Lung (tissue), 12 donors: ENCODE results near the gene CTCF. TPM values are rescaled to one million over a fixed set of nuclear protein-coding genes. Genes with fewer than 3 reads are reported as not detected.

ENCODE experiments used
- ATAC-seq: fragments of 200-7000 bp; cut with Tn5 transposase; one replicate; pipeline ENCODE4 v1.9.1; 2020; ENCODE audit warnings: moderate number of reproducible peaks; ENCODE audit not compliant: insufficient read depth, low FRiP score
- DNase-seq, 3 donors: peaks; one replicate each; pipeline ENCODE4 v3.0.0-alpha.2; 2013 to 2017
- H3K27ac ChIP-seq, 2 donors: one replicate each; pipeline ENCODE4 v1.5.1; 2013; ENCODE audit warnings: mild to moderate bottlenecking in 2 of 2, moderate library complexity in 2 of 2, control low read depth in 1 of 2, inconsistent platforms in 1 of 2, low read depth in 1 of 2, low read length in 1 of 2
- H3K27me3 ChIP-seq, 3 donors: one replicate each; pipeline ENCODE4 v1.5.1; 2013; ENCODE audit warnings: low read length in 2 of 3; ENCODE audit not compliant: control insufficient read depth in 3 of 3, insufficient read depth in 3 of 3
- H3K36me3 ChIP-seq, 4 donors: one replicate each; pipeline ENCODE4 v1.5.1; 2013; ENCODE audit warnings: low read length in 4 of 4, mild to moderate bottlenecking in 1 of 4, moderate library complexity in 1 of 4; ENCODE audit not compliant: control insufficient read depth in 4 of 4, insufficient read depth in 4 of 4
- H3K4me1 ChIP-seq, 5 donors: one replicate each; pipeline ENCODE4 v1.5.1; 2013; ENCODE audit warnings: low read length in 5 of 5, mild to moderate bottlenecking in 2 of 5, moderate library complexity in 1 of 5; ENCODE audit not compliant: control insufficient read depth in 5 of 5, insufficient read depth in 5 of 5
- H3K4me3 ChIP-seq: one replicate; pipeline ENCODE4 v1.5.1; 2013; ENCODE audit warnings: mild to moderate bottlenecking, control low read depth, moderate library complexity
- H3K9ac ChIP-seq, 2 donors: one replicate each; pipeline ENCODE4 v1.5.1; 2013; ENCODE audit warnings: low read length in 2 of 2, control low read depth in 1 of 2; ENCODE audit not compliant: insufficient read depth in 1 of 2
- H3K9me3 ChIP-seq, 4 donors: one replicate each; pipeline ENCODE4 v1.5.1; 2013; ENCODE audit warnings: low read length in 3 of 4, mild to moderate bottlenecking in 1 of 4, moderate library complexity in 1 of 4; ENCODE audit not compliant: control insufficient read depth in 4 of 4, insufficient read depth in 3 of 4
- WGBS, 2 donors: extraction: QIAGEN DNeasy Blood & Tissue Kit; methylation state at CpG; one replicate each; pipeline ENCODE4 v1.1.7; 2013; 5-methylcytosine and 5-hydroxymethylcytosine counted together
- polyA plus RNA-seq, 2 donors: library from polyadenylated mRNA; stranded (reverse); fragments of 200-250 nt; gene quantifications; one replicate each; pipeline ENCODE4 v1.2.1, GENCODE V29; 2013
- total RNA-seq, 2 donors: library from RNA; depleted of rRNA in 1 of 2; stranded (reverse); fragments of >200 nt in 1 of 2; gene quantifications; one replicate each; pipeline ENCODE4 v1.2.1, GENCODE V29; 2014 to 2021
- TF ChIP-seq, protein P1 (sequence below): IDR thresholded peaks from 2 replicates; pipeline ENCODE4 v1.5.1; 2012; ENCODE audit warnings: mild to moderate bottlenecking; ENCODE audit errors: control extremely low read depth, extremely low read depth
- donor health status: control.
- donor health status: control.
- donor health status: Bipolar disorder and iron deficiency.
- donor health status: healthy.
- donor health status: DM: yes; HTN: yes; CAD: no.

CTCF gene
- total and polyA plus RNA-seq, 4 donors: 16.7 to 54.2 (median 23.3) TPM

- no peaks in the 10 kb centered on the region for H3K9me3 ChIP-seq
- no peak overlapping the region for H3K9ac ChIP-seq
- H3K4me3 ChIP-seq: no peak overlapping the region
- TF ChIP-seq, protein P1, sequence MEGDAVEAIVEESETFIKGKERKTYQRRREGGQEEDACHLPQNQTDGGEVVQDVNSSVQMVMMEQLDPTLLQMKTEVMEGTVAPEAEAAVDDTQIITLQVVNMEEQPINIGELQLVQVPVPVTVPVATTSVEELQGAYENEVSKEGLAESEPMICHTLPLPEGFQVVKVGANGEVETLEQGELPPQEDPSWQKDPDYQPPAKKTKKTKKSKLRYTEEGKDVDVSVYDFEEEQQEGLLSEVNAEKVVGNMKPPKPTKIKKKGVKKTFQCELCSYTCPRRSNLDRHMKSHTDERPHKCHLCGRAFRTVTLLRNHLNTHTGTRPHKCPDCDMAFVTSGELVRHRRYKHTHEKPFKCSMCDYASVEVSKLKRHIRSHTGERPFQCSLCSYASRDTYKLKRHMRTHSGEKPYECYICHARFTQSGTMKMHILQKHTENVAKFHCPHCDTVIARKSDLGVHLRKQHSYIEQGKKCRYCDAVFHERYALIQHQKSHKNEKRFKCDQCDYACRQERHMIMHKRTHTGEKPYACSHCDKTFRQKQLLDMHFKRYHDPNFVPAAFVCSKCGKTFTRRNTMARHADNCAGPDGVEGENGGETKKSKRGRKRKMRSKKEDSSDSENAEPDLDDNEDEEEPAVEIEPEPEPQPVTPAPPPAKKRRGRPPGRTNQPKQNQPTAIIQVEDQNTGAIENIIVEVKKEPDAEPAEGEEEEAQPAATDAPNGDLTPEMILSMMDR: no peak
- H3K4me1 ChIP-seq: peaks cover 0 to 22% (median 8%) of the 10 kb centered on the region in 5 donors
- H3K36me3 ChIP-seq: peaks cover 0 to 7% (median 2%) of the 10 kb centered on the region in 4 donors
- H3K27me3 ChIP-seq: no peaks in the 10 kb centered on the region
- DNase-seq (no peak), ATAC-seq (no peak)
- 37 to 49% methylated on average over 10 of the region's 10 CpGs for WGBS, 2 donors
- H3K27ac ChIP-seq: peak overlapping the region in 1 of 2 donors; percentile 89
Observed at GRCh38 chr16:67667453-67667816, 105.1 kb downstream of the CTCF start.

- peaks cover 0 to 5% (median 2%) of the 10 kb centered on the region in 4 donors for H3K36me3 ChIP-seq
- H3K9ac ChIP-seq: no peak overlapping the region
- H3K4me1 ChIP-seq: peaks cover 0 to 25% (median 9%) of the 10 kb centered on the region in 5 donors
- TF ChIP-seq, protein P1: peak; percentile 75
- H3K27me3 ChIP-seq: no peaks in the 10 kb centered on the region
- DNase-seq (peak; percentile 92 to 95 (median 94)), ATAC-seq (peak; percentile 81)
- WGBS, 2 donors: 20 to 22% methylated on average over 17 to 18 of the region's 18 CpGs
- H3K4me3 ChIP-seq: no peak overlapping the region
- no peaks in the 10 kb centered on the region for H3K9me3 ChIP-seq
- H3K27ac ChIP-seq: peak overlapping the region in 1 of 2 donors; percentile 89
Observed at GRCh38 chr16:67667817-67668494, 105.6 kb downstream of the CTCF start.

DNA sequence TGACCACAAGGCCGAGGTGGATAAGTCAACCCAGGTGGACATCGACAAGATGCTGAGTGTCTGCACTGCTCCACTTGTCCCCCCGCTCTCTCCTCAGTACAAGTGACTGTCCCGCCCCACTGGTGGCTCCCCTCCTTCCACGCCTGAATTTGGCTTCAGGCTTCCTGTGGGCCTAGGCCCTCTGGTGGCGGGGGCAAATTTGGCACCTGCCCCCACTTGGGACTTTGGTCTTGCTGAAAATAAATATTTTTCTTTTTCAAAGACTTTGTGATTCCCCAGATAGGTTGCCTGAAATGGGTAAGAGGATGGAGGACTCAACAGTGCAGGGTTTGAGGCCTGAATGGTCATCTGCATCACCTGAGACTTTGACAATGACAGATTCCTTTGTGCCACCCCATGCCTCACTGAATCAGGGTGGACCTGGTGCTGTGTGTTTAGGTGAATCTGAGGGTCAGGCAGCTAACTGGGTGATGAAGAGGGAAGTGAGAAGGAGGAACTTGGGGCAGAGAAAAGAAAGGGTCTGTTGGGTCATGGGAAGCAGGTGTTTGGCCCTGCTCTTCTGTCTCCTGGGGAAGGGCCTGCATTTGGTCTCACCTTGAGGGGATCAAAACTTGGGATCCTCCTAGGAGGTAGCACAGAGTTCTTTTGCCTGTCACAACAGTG, 106.3 kb downstream of the CTCF start:
- peaks cover 0 to 3% (median under 1%) of the 10 kb centered on the region in 4 donors for H3K36me3 ChIP-seq
- no peaks in the 10 kb centered on the region for H3K9me3 ChIP-seq
- 80 to 87% methylated on average over 6 of the region's 6 CpGs for WGBS, 2 donors
- no peak overlapping the region for H3K4me3 ChIP-seq
- ATAC-seq (no peak), DNase-seq (no peak)
- H3K27ac ChIP-seq: no peak overlapping the region
- H3K4me1 ChIP-seq: peaks cover 0 to 32% (median 12%) of the 10 kb centered on the region in 5 donors
- H3K9ac ChIP-seq: no peak overlapping the region
- TF ChIP-seq, protein P1: no peak
- H3K27me3 ChIP-seq: no peaks in the 10 kb centered on the region
